ENCODE measurements around the gene ATAD3A.
"Not testable (repeated sequence)": the region's sequence is repeated elsewhere in the genome, so short reads cannot be mapped to it uniquely, and the experiment has no call there.

The ATAD3A gene

GRCh38 chr1:1521331-1521730, 9.4 kb downstream of the ATAD3A start:
- H3K4me3 ChIP-seq (ENCODE audit: low read depth, low read length): no peak overlapping the region
- no peak for DNase-seq (ENCODE audit: low read depth)
- TF ChIP-seq CTCF (IDR thresholded peaks at IDR 0.05; ENCODE audit: insufficient read depth, low read depth, low read length, missing control alignments): no peak

DNA sequence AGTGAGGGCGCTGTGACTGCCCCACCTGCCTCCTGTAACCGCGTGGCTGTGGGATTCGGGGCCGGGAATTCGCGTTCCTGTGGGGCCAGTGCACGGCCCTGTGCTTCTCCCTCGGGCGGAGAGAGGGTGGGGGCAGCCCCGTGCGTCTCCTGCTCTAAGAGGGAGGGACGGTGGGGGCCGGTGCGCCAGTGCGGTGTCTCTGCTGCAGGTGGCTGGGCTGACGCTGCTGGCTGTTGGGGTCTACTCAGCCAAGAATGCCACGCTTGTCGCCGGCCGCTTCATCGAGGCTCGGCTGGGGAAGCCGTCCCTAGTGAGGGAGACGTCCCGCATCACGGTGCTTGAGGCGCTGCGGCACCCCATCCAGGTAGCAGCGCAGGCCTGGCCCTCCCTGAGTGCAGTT, 10.6 kb downstream of the ATAD3A start:
- not testable (repeated sequence) for H3K4me3 ChIP-seq (ENCODE audit: low read depth, low read length); DNase-seq (ENCODE audit: low read depth)

GRCh38 chr1:1523226-1523625, 11.3 kb downstream of the ATAD3A start:
- not testable (repeated sequence) for H3K4me3 ChIP-seq (ENCODE audit: low read depth, low read length); DNase-seq (ENCODE audit: low read depth)

GRCh38 chr1:1523651-1524050, 11.7 kb downstream of the ATAD3A start:
- DNase-seq (ENCODE audit: low read depth); H3K4me3 ChIP-seq (ENCODE audit: low read depth, low read length): not testable (repeated sequence)

GRCh38 chr1:1524750-1525383, 12.9 kb downstream of the ATAD3A start:
- DNase-seq (ENCODE audit: low read depth): not testable (repeated sequence)

DNA sequence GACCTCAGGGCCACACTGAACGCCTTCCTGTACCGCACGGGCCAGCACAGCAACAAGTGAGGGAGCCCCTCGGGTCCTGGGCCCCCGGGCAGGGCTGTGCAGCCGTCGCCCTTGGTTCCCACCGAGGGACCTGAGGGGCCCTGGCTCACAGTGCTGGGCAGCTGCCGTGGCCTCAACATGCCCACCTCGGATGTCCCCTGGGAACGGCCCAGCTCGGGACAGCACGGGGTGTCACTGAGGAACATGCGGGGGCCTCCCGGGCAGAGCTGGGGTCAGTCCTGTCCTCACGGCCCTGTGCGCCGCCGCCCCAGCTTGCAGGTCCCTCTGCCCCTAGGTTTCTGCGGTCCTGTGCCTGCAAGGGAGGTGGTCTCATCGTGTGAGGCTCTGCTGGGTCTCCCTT, 14.5 kb downstream of the ATAD3A start:
- DNase-seq (ENCODE audit: low read depth); H3K4me3 ChIP-seq (ENCODE audit: low read depth, low read length): not testable (repeated sequence)

More at GRCh38 chr1:1524750-1525383, 12.9 kb downstream of the ATAD3A start:
- H3K4me3 ChIP-seq (ENCODE audit: low read depth, low read length): not testable (repeated sequence)

- TF ChIP-seq CTCF (IDR thresholded peaks at IDR 0.05; ENCODE audit: insufficient read depth, low read depth, low read length, missing control alignments): no peak
- H3K4me3 ChIP-seq (ENCODE audit: low read depth, low read length): no peak overlapping the region
- DNase-seq (ENCODE audit: low read depth): no peak
Observed at GRCh38 chr1:1527092-1527816, 15.3 kb downstream of the ATAD3A start.

DNA sequence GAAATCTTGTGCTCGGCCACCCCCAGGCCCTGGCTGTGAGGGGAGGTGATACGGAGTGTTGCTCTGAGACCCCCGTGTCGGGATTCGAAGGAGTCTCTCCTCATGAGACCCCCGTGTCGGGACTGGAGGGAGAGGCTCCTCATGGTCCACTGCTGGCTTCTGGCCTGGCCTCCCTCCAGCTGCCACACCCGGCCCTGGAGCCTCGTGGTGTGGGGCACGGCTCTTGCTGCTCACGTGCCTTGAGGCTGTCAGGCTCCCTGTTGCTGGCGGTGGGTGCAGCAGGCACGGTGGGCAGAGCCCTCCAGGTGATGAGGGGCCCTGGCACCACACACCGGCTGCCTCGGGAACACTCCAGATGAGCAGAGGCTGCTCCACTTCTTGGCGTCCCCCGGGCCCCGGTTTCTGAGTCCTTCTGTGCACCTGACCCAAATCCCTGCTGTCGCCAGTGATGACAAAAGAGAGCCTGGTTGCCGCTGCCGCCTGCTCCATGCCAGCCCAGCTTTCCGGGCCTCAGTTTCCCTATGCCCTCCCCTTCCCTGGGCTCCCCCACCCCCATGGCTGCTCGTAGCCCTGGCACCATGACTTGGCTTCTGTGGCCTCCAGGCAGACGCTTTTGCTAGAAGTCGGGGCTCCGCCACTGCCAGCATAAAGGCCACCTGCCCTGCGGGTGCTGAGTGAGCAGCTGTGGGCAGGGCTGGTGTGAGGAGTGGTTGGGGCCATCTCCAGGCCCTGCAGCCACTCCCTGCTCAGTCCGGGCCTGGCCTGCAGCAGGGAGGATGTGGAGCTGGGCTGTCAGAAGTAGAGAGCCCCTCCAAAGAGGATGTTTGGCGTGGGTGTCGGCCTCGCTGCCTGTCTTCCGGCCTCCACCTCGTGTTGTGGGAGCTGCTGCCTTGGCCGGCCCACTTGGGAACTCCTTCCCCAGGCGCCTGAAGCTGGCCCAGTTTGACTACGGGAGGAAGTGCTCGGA, 16.6 kb downstream of the ATAD3A start:
- no peak for TF ChIP-seq CTCF (IDR thresholded peaks at IDR 0.05; ENCODE audit: insufficient read depth, low read depth, low read length, missing control alignments)
- no peak overlapping the region for H3K4me3 ChIP-seq (ENCODE audit: low read depth, low read length)
- no peak for DNase-seq (ENCODE audit: low read depth)

DNA sequence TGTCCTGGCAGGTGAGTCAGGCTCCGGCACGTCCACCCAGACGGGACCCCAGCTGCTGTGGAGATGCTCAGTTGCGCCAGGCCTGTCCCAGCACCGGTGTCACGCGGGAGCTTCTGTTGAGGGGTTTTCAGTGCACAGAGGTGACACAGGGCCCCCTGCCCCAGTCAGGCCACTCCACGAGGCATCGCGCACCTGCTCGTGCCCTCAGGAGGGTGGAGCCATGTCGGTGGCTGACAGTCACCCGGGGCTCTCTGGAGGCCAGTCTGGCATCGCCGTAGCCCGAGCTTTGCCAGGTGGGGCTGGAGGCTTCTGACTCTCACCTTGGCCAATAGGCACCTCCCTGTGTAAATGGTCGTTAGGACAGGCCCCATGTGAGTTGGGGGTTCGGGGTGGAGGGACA, 17.4 kb downstream of the ATAD3A start:
- DNase-seq (ENCODE audit: low read depth): no peak
- H3K4me3 ChIP-seq (ENCODE audit: low read depth, low read length): no peak overlapping the region
- no peak for TF ChIP-seq CTCF (IDR thresholded peaks at IDR 0.05; ENCODE audit: insufficient read depth, low read depth, low read length, missing control alignments)

All from GM12865 (cell line).